ENCODE results near the gene TOX4. TPM values are rescaled to one million over a fixed set of nuclear protein-coding genes. Genes with fewer than 3 reads are reported as not detected.

TOX4 gene
- polyA plus RNA-seq, 1 experiment = 141 TPM

- Histone ChIP-seq H3K4me3 (ENCODE audit: low read depth, low read length) (no peak overlapping the region), H3K27me3 (ENCODE audit: control insufficient read depth, insufficient read depth, low read length) (peaks cover 7% of the 10 kb centered on the region), H3K36me3 (ENCODE audit: control insufficient read depth, insufficient read depth, low read length) (peaks cover 2% of the 10 kb centered on the region; the same call in 1 of the 2 replicates)
- DNase-seq (ENCODE audit: low read depth) = no peak
- ChIA-PET POLR2A (no interaction called here), CTCF (interaction anchor here (0.6 kb wide), 1 partner anchor 438 kb away, joined by 3 read pairs; no protein-coding TSS in a partner anchor)
- TF ChIP-seq, protein P1, sequence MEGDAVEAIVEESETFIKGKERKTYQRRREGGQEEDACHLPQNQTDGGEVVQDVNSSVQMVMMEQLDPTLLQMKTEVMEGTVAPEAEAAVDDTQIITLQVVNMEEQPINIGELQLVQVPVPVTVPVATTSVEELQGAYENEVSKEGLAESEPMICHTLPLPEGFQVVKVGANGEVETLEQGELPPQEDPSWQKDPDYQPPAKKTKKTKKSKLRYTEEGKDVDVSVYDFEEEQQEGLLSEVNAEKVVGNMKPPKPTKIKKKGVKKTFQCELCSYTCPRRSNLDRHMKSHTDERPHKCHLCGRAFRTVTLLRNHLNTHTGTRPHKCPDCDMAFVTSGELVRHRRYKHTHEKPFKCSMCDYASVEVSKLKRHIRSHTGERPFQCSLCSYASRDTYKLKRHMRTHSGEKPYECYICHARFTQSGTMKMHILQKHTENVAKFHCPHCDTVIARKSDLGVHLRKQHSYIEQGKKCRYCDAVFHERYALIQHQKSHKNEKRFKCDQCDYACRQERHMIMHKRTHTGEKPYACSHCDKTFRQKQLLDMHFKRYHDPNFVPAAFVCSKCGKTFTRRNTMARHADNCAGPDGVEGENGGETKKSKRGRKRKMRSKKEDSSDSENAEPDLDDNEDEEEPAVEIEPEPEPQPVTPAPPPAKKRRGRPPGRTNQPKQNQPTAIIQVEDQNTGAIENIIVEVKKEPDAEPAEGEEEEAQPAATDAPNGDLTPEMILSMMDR (IDR thresholded peaks at IDR 0.05; ENCODE audit: insufficient read depth, low read depth, low read length) = no peak
Observed at GRCh38 chr14:21529515-21529914, 52.5 kb downstream of the TOX4 start.

DNA sequence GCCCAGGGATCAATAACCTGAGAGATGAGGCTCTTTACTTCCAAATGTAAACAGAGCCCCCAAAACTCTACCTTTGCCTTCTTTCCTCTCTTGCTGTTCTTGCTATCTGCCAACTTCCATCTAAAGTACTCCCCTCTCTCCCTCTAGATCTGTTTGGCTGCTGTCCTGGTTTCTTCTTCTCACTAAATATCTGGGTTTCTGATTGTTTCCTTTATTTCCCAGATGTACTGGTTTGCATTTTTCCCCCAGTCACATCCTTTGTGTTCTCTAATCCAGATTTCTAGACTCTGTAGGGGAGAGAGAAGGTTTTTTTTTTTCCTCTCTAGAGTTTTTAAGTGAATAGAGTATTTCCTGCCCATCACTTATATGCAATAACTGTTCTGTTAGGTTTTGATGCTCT, 56.3 kb downstream of the TOX4 start:
- ChIA-PET CTCF (interaction anchor here (0.9 kb wide), 1 partner anchor 96 kb away, joined by 3 read pairs; no protein-coding TSS in a partner anchor), POLR2A (no interaction called here)
- Histone ChIP-seq H3K4me3 (ENCODE audit: low read depth, low read length) (no peak overlapping the region), H3K36me3 (ENCODE audit: control insufficient read depth, insufficient read depth, low read length) (no peaks in the 10 kb centered on the region), H3K27me3 (ENCODE audit: control insufficient read depth, insufficient read depth, low read length) (peaks cover 28% of the 10 kb centered on the region)
- TF ChIP-seq, protein P1 (IDR thresholded peaks at IDR 0.05; ENCODE audit: insufficient read depth, low read depth, low read length) = no peak
- no peak for DNase-seq (ENCODE audit: low read depth)

- H3K36me3 ChIP-seq (ENCODE audit: control insufficient read depth, insufficient read depth, low read length) = no peaks in the 10 kb centered on the region
- ChIA-PET POLR2A (interaction anchor here (0.7 kb wide), 1 partner anchor 25 kb away, joined by 6 read pairs; no protein-coding TSS in a partner anchor), CTCF (interaction anchor here (0.9 kb wide), 1 partner anchor 97 kb away, joined by 3 read pairs; no protein-coding TSS in a partner anchor)
- peaks cover 29% of the 10 kb centered on the region for H3K27me3 ChIP-seq (ENCODE audit: control insufficient read depth, insufficient read depth, low read length)
- H3K4me3 ChIP-seq (ENCODE audit: low read depth, low read length) = no peak overlapping the region
- TF ChIP-seq, protein P1 (IDR thresholded peaks at IDR 0.05; ENCODE audit: insufficient read depth, low read depth, low read length) = no peak
- no peak for DNase-seq (ENCODE audit: low read depth)
Observed at GRCh38 chr14:21534576-21534975, 57.6 kb downstream of the TOX4 start.

DNA sequence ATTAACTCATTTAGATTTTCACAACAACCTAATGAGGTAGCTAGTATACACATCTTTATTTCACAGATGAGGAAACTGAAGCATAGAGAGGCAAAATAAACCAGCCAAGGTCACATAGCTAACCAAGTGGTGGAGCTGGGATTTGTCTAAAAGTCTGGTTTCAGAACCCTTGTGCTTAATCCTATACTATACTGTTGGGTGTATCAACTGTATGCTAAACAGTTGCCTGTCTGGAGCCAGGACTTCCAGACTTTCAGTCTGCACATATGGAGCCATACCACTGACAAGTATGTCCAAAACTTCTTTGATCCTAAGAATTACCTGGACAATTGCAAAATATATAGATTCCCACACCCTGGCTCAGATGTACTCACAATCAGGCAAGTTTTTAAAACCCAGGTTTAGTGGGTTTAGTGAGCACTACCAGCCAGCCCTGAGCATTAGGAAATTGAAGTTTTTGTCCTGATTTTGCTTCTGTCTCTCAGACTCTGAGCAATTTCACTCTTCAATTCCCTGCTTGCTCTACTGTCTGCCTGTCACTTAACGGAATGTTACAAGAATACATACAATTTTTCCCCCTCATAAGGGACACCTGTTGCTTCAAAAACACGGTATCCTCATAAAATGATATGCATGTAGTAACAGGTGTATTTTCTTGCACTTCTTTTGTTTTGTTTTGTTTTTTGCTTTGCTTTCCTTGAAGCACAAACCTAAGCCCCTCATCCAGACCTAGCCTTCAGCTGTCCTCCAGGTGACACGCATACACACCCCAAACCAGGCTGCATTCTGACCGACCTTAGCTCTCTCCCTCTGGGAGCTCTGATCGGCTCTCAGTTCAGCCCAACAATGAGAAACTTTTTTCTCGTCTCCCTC, 58.8 kb downstream of the TOX4 start:
- Histone ChIP-seq H3K27me3 (ENCODE audit: control insufficient read depth, insufficient read depth, low read length) (peaks cover 26% of the 10 kb centered on the region), H3K4me3 (ENCODE audit: low read depth, low read length) (no peak overlapping the region), H3K36me3 (ENCODE audit: control insufficient read depth, insufficient read depth, low read length) (no peaks in the 10 kb centered on the region)
- DNase-seq (ENCODE audit: low read depth) = no peak
- TF ChIP-seq, protein P1 (IDR thresholded peaks at IDR 0.05; ENCODE audit: insufficient read depth, low read depth, low read length) = no peak
- POLR2A ChIA-PET = no interaction called here
- CTCF ChIA-PET = interaction anchor here (0.5 kb wide), 1 partner anchor 22 kb away, joined by 3 read pairs; no protein-coding TSS in a partner anchor

DNA sequence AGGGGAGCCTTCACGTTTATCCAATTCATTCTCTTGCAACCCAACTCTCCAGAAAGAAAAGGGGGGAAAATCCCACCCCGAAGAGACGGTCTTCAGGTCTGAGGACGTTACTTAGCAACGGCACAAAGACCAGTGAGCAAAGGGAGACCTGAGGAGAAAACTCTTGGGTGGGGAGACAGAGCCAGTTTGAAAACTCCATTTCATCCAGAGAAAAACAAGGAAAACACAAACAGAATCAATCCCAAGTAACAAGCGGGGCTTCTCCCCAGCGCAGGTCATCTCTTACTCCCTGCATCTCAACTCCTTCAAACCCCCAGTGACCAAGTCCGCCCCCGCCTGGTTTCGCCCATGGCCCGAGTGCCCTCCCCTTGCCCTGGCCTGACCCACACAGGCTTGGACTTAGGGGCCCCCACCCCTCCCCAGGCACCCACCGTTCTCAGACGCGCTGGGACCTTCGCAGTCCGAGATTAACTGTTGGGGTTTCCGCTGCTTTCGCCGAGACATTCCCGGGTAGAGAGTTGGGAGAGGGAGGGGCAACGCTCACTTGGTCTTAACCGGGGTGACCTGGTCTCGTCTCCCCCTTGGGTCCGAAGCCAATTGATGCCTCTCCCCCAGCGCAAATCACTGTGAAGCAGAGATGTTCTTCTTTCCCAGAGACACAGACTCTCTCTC, 59.6 kb downstream of the TOX4 start:
- ChIA-PET CTCF (no interaction called here), POLR2A (no interaction called here)
- TF ChIP-seq, protein P1 (IDR thresholded peaks at IDR 0.05; ENCODE audit: insufficient read depth, low read depth, low read length) = no peak

More for the DNA sequence above, 59.6 kb downstream of the TOX4 start:
- DNase-seq (ENCODE audit: low read depth) = no peak
- Histone ChIP-seq H3K36me3 (ENCODE audit: control insufficient read depth, insufficient read depth, low read length) (no peaks in the 10 kb centered on the region), H3K4me3 (ENCODE audit: low read depth, low read length) (peak overlapping the region; percentile 15; the same call in 1 of the 2 replicates), H3K27me3 (ENCODE audit: control insufficient read depth, insufficient read depth, low read length) (peaks cover 26% of the 10 kb centered on the region)

Measured in BJ (cell line).